NCI-H146 (cell line): Measurements from ENCODE around the gene SLC8A2.

ENCODE experiments used
- DNase-seq: peaks from one replicate; lab custom pipeline; 2025; lab: John Stamatoyannopoulos, UW

SLC8A2 gene

GRCh38 chr19:47503130-47503825 is 31.6 kb upstream of the SLC8A2 start:
- DNase-seq: no peak

GRCh38 chr19:47499863-47500830 is 28.5 kb upstream of the SLC8A2 start:
- DNase-seq: no peak

GRCh38 chr19:47499371-47499770 is 27.7 kb upstream of the SLC8A2 start:
- DNase-seq: no peak

GRCh38 chr19:47498561-47498960 is 26.9 kb upstream of the SLC8A2 start:
- DNase-seq: no peak

GRCh38 chr19:47497821-47498520 is 26.3 kb upstream of the SLC8A2 start:
- no peak for DNase-seq

GRCh38 chr19:47497050-47497766 is 25.5 kb upstream of the SLC8A2 start:
- no peak for DNase-seq

- DNase-seq: no peak
Measured at GRCh38 chr19:47495478-47496372, 24.0 kb upstream of the SLC8A2 start.

GRCh38 chr19:47494729-47495128 is 23.0 kb upstream of the SLC8A2 start:
- no peak for DNase-seq

GRCh38 chr19:47494211-47494547 is 22.5 kb upstream of the SLC8A2 start:
- DNase-seq: no peak

- no peak for DNase-seq
Measured at GRCh38 chr19:47493378-47494210, 21.9 kb upstream of the SLC8A2 start.

- no peak for DNase-seq
Measured at GRCh38 chr19:47492571-47493377, 21.1 kb upstream of the SLC8A2 start.

- DNase-seq: no peak
Measured at GRCh38 chr19:47492137-47492533, 20.4 kb upstream of the SLC8A2 start.

- no peak for DNase-seq
Measured at GRCh38 chr19:47491358-47492136, 19.9 kb upstream of the SLC8A2 start.

GRCh38 chr19:47490847-47491246 is 19.2 kb upstream of the SLC8A2 start:
- no peak for DNase-seq

GRCh38 chr19:47490031-47490430 is 18.3 kb upstream of the SLC8A2 start:
- DNase-seq: no peak

- no peak for DNase-seq
Measured at GRCh38 chr19:47489072-47489914, 17.6 kb upstream of the SLC8A2 start.
